Ovary (tissue), 9 donors: ENCODE results near the gene PRSS27. TPM values are rescaled to one million over a fixed set of nuclear protein-coding genes. Genes with fewer than 3 reads are reported as not detected.
A peak's percentile ranks its signal among the peaks of the same experiment; 100 is the strongest.

ENCODE experiments used
- DNase-seq, 5 donors: peaks; one replicate each; pipeline ENCODE4 v3.0.0-alpha.2; 2019 to 2020
- H3K27ac ChIP-seq, 2 donors: fragments of 200-600 bp; one replicate each; pipeline versions ENCODE4 v1.5.1 to v1.8.0; 2019 to 2022
- H3K27me3 ChIP-seq: fragments of 200-600 bp; one replicate; pipeline ENCODE4 v1.8.0; 2022
- H3K36me3 ChIP-seq: fragments of 200-600 bp; sonication (generic); one replicate; pipeline ENCODE4 v1.5.1; 2019
- H3K4me1 ChIP-seq: one replicate; pipeline ENCODE4 v1.8.1; 2013; ENCODE audit warnings: mild to moderate bottlenecking, moderate library complexity; ENCODE audit not compliant: insufficient read depth
- H3K4me3 ChIP-seq: fragments of 200-600 bp; sonication (generic); one replicate; pipeline ENCODE4 v1.5.1; 2017
- H3K9me3 ChIP-seq, 2 donors: fragments of 200-600 bp in 1 of 2; sonication (generic) in 1 of 2; one replicate each; pipeline versions ENCODE4 v1.5.1 to v1.8.1; 2013 to 2019; ENCODE audit warnings: mild to moderate bottlenecking in 1 of 2, moderate library complexity in 1 of 2
- EP300 ChIP-seq: sonication (generic); formaldehyde crosslinking; IDR thresholded peaks from one replicate; pipeline ENCODE4 v1.6.1; 2017; ENCODE audit warnings: antibody characterized with exemption
- POLR2A ChIP-seq: fragments of 450-650 bp; IDR thresholded peaks from one replicate; pipeline ENCODE4 v1.6.1; 2017; ENCODE audit warnings: antibody characterized with exemption, mild to moderate bottlenecking, moderate library complexity
- WGBS, 3 donors: extraction: QIAGEN DNeasy Blood & Tissue Kit in 1 of 3; methylation state at CpG; one replicate each; pipeline versions ENCODE4 v1.1.5 to v1.1.7; 2013 to 2017; 5-methylcytosine and 5-hydroxymethylcytosine counted together
- intact Hi-C, 4 donors: fragments of 100-400 bp; cut with DNase I; formaldehyde crosslinking; loops; one replicate each; pipeline versions ENCODE4 v1.11.0 to v1.15.1; 2022 to 2023
- polyA plus RNA-seq, 2 donors: library from polyadenylated mRNA; stranded (reverse); fragments of 200-250 nt in 1 of 2; fragments of 350-450 nt in 1 of 2; fragmentation: Illumina TruSeq in 1 of 2; extraction: RNeasy Lipid Tissue Mini Kit (QIAGEN cat#74804) in 1 of 2; gene quantifications; one replicate each; pipeline ENCODE4 v1.2.3, GENCODE V29; 2013 to 2014
- total RNA-seq, 7 donors: library from RNA; depleted of rRNA in 2 of 7; stranded (reverse); fragments of >200 nt in 2 of 7; fragmentation: NEBNext Ultra II Directional in 3 of 7; extraction: Animal tissue kit (Norgen Biotek cat#: 25700) in 3 of 7; gene quantifications; one replicate each; pipeline versions ENCODE4 v1.1.0 to v1.2.4, GENCODE V29; 2016 to 2023
- TF ChIP-seq, protein P1 (sequence below), 3 donors: fragments of 450-650 bp in 2 of 3; fragments of 200-600 bp in 1 of 3; IDR thresholded peaks; one replicate each; pipeline versions ENCODE4 v1.5.1 to v1.8.0; 2016 to 2022; ENCODE audit warnings: antibody characterized with exemption in 3 of 3, mild to moderate bottlenecking in 1 of 3
- donor health status: DM: no; HTN: no; CAD: no; lungs with moderate emphysema.
- donor health status: DM: no; HTN: no; CAD: no.
- donor health status: Bipolar disorder and iron deficiency.
- donor health status: DM: yes; HTN: yes; CAD: no.
- donor health status: DM: no; HTN: no; CAD: no.
- donor health status: DM: yes; HTN: yes; CAD: no.

The PRSS27 gene
- total and polyA plus RNA-seq, 9 donors = 0.46 to 1.3 (median 1.1) TPM; not detected in 1

DNA sequence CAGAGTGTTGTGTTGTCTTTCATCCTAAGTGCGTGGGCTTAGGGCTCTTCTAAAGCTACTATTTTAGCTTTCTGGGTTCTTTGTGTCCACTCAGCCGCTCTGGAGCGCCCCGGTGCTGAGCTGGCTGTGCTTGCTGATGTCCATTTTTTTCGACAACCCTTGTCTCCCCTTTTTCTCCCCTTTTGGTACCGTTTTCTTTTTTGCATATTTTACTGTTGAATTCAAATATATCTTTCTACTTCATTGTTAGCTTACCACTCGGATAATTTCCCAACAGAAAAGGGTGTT lies 33.7 kb upstream of the PRSS27 start:
- intact Hi-C loops = no loop called here
- Histone ChIP-seq H3K4me3 (peak overlapping the region; percentile 66), H3K4me1 (peaks cover 26% of the 10 kb centered on the region), H3K27ac (peak overlapping the region; percentile 97 to 98), H3K36me3 (no peaks in the 10 kb centered on the region), H3K27me3 (no peaks in the 10 kb centered on the region), H3K9me3 (no peaks in the 10 kb centered on the region)
- TF ChIP-seq EP300 (no peak), POLR2A (no peak)
- TF ChIP-seq, protein P1, sequence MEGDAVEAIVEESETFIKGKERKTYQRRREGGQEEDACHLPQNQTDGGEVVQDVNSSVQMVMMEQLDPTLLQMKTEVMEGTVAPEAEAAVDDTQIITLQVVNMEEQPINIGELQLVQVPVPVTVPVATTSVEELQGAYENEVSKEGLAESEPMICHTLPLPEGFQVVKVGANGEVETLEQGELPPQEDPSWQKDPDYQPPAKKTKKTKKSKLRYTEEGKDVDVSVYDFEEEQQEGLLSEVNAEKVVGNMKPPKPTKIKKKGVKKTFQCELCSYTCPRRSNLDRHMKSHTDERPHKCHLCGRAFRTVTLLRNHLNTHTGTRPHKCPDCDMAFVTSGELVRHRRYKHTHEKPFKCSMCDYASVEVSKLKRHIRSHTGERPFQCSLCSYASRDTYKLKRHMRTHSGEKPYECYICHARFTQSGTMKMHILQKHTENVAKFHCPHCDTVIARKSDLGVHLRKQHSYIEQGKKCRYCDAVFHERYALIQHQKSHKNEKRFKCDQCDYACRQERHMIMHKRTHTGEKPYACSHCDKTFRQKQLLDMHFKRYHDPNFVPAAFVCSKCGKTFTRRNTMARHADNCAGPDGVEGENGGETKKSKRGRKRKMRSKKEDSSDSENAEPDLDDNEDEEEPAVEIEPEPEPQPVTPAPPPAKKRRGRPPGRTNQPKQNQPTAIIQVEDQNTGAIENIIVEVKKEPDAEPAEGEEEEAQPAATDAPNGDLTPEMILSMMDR (IDR thresholded peaks at IDR 0.05) = no peak
- no peak for DNase-seq
- 0 to 1% (median 1%) methylated on average over 7 of the region's 7 CpGs for WGBS, 3 donors

DNA sequence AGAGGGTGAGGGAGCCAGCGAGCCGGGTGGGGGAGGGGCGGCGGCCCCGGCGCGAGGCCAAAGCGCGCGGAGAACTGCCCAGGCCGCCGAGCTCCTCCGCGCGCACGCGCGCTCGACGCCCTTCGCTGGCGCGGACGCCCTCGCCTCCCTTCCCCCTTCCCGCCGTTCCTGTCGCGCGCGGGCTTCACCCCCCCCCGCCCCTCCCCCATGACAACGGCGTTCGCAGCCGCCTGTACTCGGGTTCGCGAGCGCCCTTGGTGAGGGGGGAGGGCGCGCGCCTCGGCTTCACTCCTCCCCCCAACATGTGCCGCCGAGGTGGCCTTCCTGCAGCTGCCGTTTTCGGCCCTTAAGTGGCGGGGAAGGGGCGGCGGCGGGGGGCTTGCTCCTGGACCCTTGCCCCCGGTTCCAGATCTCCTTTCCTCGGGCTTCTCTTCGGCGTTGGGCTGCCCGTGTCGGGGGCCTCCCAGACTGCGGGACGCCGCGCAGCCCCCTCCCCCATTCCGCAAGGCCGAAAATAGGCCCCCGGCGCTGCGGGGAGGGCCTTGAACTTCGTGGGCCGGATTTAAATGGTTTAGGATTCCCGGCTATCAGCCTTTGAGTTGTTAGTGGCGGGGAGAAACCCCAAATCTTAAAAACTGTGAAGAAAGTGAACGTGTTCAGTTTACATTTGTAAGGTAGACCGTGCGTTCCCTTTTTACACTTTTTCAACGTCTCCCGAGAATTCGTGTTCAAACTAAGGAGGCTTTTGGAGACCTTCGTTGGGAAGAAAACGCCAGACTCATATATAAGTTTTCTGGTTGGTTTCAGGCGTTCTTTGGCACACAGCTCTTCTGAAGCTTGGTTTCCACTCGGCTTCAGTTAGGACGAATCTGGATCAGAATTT lies 33.1 kb upstream of the PRSS27 start:
- no peak for TF ChIP-seq EP300
- TF ChIP-seq POLR2A = no peak
- TF ChIP-seq, protein P1 (IDR thresholded peaks at IDR 0.05) = no peak
- intact Hi-C loops = no loop called here
- H3K4me1 ChIP-seq = peaks cover 26% of the 10 kb centered on the region
- WGBS, 3 donors = 0 to 1% (median 0%) methylated on average over 46 to 81 of the region's 82 CpGs
- peak in 4 of 5 donors; percentile 86 to 95 (median 90) for DNase-seq
- no peaks in the 10 kb centered on the region for H3K27me3 ChIP-seq
- peak overlapping the region; percentile 66 for H3K4me3 ChIP-seq
- H3K36me3 ChIP-seq = no peaks in the 10 kb centered on the region
- no peaks in the 10 kb centered on the region for H3K9me3 ChIP-seq
- H3K27ac ChIP-seq = peak overlapping the region; percentile 97 to 98

DNA sequence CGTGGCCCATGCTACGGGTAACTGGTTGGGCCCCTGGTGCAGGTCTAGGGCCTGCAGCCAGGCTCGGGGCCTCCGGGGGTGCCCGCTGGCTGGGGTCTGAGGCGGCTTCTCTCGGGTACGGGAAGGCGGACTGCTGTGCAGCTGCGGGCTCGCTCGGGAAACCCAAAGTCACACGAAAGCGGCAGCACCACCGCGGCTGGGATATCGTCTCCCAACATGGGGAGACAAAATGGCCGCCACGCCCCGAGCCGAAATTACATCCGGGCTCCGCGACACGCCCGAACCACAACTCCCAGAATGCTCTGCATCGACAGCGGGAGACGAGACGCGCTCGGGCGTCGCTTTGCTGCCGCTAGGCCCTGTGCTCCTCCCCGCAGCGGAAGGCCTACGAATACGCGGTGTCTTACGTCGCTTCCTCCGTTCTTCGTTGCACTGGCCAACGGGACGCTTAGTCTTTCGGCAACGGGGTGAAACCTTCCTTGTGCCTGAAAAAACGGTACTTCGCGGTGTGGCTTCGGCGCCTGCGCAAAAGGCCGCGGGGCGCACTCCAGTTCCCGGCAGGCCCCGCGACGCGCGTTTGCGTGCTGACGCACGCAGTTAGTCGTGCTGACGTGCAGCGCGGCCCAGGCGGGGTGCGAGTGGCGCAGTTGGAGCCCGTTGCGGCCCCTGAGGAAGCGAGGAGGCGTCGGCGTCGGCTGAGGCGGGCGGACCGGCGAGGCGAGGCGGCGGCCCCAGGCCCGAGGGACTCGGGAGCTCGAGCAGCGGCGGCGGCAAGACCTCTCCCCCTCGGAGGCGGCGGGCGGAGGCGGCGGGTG lies 32.2 kb upstream of the PRSS27 start, which contains the start of gene SRRM2:
SRRM2 (plus strand) TSS at position 604 of the 815 bp plus-strand sequence. CDS start 3,727 bp downstream, outside the sequence.
- TF ChIP-seq, protein P1 (IDR thresholded peaks at IDR 0.05) = peak in 2 of 3 donors; percentile 31 to 46
- TF ChIP-seq EP300 = peak; percentile 88
- TF ChIP-seq POLR2A = peak; percentile 100
- Histone ChIP-seq H3K4me1 (peaks cover 26% of the 10 kb centered on the region), H3K9me3 (no peaks in the 10 kb centered on the region), H3K27ac (peak within 1 kb of the TSS; percentile 97 to 98), H3K27me3 (no peaks in the 10 kb centered on the region), H3K4me3 (peak within 1 kb of the TSS; percentile 66), H3K36me3 (no peaks in the 10 kb centered on the region)
- DNase-seq = peak; percentile 94 to 97 (median 96)
- intact Hi-C loops = no loop called here
- 0 to 1% (median 1%) methylated on average over 66 to 99 of the region's 99 CpGs for WGBS, 3 donors

DNA sequence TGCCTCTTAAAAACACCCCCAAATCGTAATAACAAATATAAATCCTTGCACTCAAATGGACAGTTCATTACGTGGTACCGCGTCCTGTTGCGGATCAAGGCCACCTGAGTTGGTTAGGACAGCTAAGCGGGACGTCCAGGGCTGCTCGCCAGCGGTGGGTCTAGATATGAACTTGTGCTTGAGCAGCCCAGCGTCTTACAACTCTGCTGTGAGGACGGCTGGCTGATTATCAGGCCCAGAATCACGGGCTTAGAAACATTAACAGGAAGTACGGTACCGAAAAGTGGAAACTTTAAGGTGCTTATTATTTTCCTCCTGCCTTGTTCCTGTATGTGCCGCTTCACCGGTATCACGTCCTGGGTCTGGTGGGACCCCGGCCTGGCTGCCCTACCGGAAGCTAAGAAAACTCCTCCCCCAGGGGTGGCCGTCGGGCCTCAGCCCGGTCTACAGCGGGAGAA lies 31.6 kb upstream of the PRSS27 start:
- 37 to 51% (median 43%) methylated on average over 23 of the region's 23 CpGs for WGBS, 3 donors
- peaks cover 25% of the 10 kb centered on the region for H3K4me1 ChIP-seq
- no peaks in the 10 kb centered on the region for H3K9me3 ChIP-seq
- H3K4me3 ChIP-seq = peak overlapping the region; percentile 66
- intact Hi-C loops = no loop called here
- no peaks in the 10 kb centered on the region for H3K36me3 ChIP-seq
- no peaks in the 10 kb centered on the region for H3K27me3 ChIP-seq
- H3K27ac ChIP-seq = peak overlapping the region; percentile 97 to 98
- DNase-seq = peak; percentile 46 to 66 (median 64)
- TF ChIP-seq POLR2A (no peak), EP300 (no peak)
- TF ChIP-seq, protein P1 (IDR thresholded peaks at IDR 0.05) = no peak
